Fibroblast of the aortic adventitia (primary cell): Measurements from ENCODE around the gene SCN3B. TPM values are rescaled to one million over a fixed set of nuclear protein-coding genes. Genes with fewer than 3 reads are reported as not detected.
"Not testable (repeated sequence)": the region's sequence is repeated elsewhere in the genome, so short reads cannot be mapped to it uniquely, and the experiment has no call there.

Experiments used
- DNase-seq: peaks from one replicate; pipeline ENCODE4 v3.0.0-alpha.2; 2010; ENCODE audit warnings: low read depth
- H3K4me3 ChIP-seq: 2 replicates; pipeline ENCODE4 v1.5.1; 2011; ENCODE audit warnings: low read depth, mild to moderate bottlenecking, control low read depth, low read length, moderate library complexity
- total RNA-seq: library from RNA; depleted of rRNA; stranded (reverse); fragments of >200 nt; gene quantifications from 2 replicates; pipeline ENCODE4 v1.2.3, GENCODE V29; 2012; ENCODE audit warnings: low replicate concordance
- TF ChIP-seq, protein P1 (sequence below): IDR thresholded peaks from 2 replicates; pipeline ENCODE4 v1.5.1; 2011; ENCODE audit warnings: mild to moderate bottlenecking, low read length, control low read depth, inconsistent platforms; ENCODE audit not compliant: insufficient read depth

SCN3B gene
- total RNA-seq, 1 donor, result not detected

DNA sequence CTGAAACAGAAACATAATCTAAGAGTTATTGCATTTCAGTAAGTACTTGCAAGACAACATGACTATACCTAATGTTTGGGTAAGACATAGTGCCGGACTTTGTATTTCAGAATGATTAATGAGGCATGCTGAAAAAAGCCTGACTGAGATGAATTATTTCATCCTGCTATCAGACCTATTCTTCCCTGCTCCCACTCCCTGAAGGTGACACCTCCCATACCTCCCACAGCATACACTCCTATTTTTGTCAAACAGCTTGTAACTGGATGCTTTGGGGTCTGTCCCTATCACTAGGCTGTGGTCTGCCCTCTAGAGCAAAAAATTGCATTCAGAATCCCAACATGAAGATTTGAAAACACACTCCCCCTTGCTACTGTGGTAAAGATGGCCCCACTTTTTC lies 10.9 kb upstream of the SCN3B start:
- no peak for DNase-seq
- H3K4me3 ChIP-seq, result no peak overlapping the region
- TF ChIP-seq, protein P1, sequence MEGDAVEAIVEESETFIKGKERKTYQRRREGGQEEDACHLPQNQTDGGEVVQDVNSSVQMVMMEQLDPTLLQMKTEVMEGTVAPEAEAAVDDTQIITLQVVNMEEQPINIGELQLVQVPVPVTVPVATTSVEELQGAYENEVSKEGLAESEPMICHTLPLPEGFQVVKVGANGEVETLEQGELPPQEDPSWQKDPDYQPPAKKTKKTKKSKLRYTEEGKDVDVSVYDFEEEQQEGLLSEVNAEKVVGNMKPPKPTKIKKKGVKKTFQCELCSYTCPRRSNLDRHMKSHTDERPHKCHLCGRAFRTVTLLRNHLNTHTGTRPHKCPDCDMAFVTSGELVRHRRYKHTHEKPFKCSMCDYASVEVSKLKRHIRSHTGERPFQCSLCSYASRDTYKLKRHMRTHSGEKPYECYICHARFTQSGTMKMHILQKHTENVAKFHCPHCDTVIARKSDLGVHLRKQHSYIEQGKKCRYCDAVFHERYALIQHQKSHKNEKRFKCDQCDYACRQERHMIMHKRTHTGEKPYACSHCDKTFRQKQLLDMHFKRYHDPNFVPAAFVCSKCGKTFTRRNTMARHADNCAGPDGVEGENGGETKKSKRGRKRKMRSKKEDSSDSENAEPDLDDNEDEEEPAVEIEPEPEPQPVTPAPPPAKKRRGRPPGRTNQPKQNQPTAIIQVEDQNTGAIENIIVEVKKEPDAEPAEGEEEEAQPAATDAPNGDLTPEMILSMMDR, result no peak

DNA sequence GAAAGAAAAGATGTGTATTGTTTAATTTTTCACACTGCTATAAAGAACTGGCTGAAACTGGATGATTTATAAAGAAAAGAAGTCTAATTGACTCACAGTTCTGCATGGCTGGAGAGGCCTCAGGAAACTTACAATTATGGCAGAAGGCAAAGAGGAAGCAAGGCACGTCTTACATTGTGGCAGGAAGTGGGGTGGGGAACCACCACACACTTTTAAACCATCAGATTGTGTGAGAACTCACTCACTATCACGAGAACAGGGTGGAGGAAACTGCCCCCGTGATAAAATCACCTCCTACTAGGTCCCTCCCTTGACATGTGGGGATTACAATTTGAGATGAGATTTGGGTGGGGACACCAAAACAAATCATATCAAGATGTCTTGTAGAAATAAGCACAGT lies 5.5 kb upstream of the SCN3B start:
- DNase-seq, H3K4me3 ChIP-seq: not testable (repeated sequence)

DNA sequence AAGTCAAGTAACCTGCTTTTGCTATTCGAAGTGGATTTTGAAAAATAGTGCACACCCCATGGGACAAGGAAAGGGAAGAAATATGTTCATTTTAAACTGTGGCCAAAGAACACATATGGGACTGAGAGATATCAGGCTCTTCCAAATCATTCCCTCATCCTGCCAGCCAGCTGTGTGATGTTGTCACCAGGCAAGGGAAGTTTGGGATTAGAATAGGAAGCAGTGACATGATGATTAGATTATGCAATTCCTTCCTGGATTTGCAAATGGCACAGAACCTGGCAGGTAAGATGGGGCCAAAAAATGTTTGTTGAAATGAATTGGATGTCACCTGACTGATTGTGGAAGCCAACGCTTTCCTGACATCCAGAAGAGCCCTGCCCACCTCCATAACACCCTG lies 4.9 kb upstream of the SCN3B start:
- TF ChIP-seq, protein P1, result no peak
- H3K4me3 ChIP-seq, result no peak overlapping the region
- no peak for DNase-seq

DNA sequence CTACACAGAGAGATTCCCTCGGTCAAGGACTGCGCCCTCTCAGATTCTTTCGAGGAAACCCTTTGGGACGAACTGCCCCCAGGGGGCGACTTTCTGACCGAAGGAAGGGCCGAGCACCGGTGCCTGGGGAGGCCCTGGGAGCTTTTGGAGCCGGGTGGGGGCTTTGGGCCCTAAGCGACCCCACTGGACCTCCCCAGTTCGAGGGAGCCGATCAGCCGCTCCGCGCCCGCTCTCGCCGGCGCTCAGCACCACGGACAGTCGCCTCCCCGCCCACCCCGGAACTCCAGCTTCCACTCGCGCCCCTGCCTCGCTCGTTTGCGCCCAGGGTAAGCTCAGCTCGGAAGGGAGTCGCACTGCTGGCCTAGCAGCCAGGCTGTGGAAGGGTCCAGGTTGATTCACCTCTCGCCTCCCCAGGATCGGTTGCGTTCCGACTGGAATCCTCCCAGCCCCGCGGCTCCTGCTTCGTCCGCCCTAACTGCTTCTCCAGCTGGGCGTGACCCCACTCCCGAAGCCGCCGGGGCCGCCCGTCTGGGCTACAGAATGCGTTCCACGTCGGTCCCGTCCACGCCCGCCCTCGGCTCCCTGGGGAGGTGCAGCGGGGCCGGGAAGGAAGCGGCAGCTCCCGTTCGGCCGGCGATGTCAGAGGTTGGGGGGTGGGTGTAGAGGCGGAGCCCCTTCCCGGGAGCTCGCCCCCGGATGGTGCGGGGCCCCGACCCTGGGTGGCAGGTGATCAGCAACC lies 428 bp downstream of the SCN3B start:
- H3K4me3 ChIP-seq, result peak overlapping the region; percentile 69
- peak; percentile 35 for DNase-seq
- TF ChIP-seq, protein P1, result peak; percentile 11

DNA sequence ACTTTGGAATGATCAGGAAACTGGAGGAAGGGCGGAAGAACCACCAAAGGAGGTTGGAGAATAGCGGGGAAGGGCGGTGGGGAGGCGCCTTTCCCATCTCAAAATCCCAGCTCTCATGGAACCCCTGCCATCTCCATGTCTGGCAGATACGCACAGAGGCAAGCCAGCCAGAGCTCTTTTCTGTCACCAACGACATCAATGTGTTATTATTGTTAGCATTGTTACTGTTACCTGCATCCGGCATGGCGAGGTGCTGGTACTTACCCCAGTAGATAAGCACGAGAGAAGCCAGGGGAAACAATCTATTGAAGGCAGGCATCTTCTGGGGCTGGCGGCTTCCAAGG lies 969 bp downstream of the SCN3B start:
- H3K4me3 ChIP-seq, result no peak overlapping the region
- TF ChIP-seq, protein P1, result no peak
- DNase-seq, result no peak

DNA sequence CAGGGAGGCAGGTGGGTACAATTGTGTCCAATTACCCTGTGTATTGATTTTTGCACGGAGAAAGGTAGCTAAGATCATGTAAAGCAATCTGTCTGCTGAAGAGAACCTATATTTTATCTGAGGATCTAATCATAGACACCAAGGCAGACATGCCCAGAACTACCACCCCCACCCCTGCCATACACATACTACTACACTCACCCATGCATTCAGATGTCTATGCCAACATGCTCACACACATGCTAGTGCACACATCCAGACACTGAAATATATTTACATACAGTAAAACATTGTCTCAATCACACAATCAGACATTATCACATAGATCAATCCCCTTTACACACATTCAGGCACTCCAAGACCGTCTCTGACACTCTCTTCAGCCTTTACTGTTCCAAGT lies 1.8 kb downstream of the SCN3B start:
- TF ChIP-seq, protein P1, result no peak
- no peak for DNase-seq
- no peak overlapping the region for H3K4me3 ChIP-seq

DNA sequence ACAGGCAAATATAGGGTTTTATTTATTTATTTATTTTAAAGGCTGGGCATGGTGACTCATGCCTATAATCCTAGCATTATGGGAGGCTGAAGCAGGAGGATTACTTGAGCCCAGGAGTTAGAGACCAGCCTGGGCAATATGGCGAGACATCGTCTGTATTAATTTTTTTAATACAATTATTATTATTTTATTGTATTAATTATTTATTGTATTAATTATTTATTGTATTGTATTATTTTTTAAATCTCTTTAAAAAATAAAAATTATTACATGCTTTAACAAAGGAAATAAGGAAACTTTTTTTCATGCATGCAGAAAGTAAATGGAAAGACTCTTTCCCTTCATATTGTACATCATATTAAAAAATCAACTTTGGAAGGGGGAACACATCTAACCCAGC lies 3.5 kb downstream of the SCN3B start:
- no peak for DNase-seq
- TF ChIP-seq, protein P1, result no peak

More for the DNA sequence above, 3.5 kb downstream of the SCN3B start:
- H3K4me3 ChIP-seq, result no peak overlapping the region
